D721Med (cell line): ENCODE measurements around the gene RANBP9.

Source experiments
- DNase-seq: peaks from one replicate; pipeline ENCODE4 v3.0.0; 2011; ENCODE audit warnings: low spot score; ENCODE audit not compliant: insufficient read length
- FAIRE-seq: peaks from 2 replicates; lab custom pipeline; 2011; peaks lifted over from hg19 to GRCh38; lab: Jason Lieb, UNC
- TF ChIP-seq, protein P1 (sequence below): IDR thresholded peaks from 2 replicates; pipeline ENCODE4 v1.5.1; 2012; ENCODE audit warnings: mild to moderate bottlenecking, control low read depth; ENCODE audit not compliant: insufficient read depth; ENCODE audit errors: missing control alignments

Gene RANBP9

DNA sequence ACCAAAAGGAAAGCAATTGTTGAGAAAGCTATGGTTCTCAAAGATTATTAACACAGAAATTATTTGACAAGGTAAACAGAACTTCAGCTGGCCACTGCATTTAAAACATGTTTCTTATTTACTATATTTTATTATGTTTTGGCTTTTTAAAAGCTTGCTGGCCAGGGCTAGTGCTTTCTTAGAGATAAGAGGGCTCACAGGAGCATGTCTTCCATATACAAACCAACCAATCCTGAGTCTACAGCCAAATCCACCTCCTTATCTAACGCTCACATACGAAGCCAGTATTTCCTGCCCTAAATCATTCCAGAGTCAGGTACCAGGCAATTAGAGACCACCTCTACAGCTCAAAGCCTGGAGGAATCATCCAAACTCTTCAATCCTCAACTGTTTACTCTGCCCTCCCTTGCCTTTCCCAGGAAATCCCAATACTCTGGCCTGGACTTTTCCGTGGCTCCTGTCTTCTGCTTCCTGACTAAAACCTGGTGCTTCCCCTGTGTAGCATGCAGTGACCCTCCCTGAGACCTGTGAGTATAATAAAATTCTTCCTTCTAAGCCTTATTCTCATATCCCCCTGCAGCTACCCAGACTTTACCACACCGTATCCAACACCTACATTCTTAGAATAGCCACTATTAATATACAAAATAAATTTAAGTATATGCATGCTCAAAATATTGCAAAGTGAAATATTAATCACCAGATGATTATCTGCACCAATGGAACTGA lies 33.2 kb downstream of the RANBP9 start:
- TF ChIP-seq, protein P1, sequence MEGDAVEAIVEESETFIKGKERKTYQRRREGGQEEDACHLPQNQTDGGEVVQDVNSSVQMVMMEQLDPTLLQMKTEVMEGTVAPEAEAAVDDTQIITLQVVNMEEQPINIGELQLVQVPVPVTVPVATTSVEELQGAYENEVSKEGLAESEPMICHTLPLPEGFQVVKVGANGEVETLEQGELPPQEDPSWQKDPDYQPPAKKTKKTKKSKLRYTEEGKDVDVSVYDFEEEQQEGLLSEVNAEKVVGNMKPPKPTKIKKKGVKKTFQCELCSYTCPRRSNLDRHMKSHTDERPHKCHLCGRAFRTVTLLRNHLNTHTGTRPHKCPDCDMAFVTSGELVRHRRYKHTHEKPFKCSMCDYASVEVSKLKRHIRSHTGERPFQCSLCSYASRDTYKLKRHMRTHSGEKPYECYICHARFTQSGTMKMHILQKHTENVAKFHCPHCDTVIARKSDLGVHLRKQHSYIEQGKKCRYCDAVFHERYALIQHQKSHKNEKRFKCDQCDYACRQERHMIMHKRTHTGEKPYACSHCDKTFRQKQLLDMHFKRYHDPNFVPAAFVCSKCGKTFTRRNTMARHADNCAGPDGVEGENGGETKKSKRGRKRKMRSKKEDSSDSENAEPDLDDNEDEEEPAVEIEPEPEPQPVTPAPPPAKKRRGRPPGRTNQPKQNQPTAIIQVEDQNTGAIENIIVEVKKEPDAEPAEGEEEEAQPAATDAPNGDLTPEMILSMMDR = no peak

DNA sequence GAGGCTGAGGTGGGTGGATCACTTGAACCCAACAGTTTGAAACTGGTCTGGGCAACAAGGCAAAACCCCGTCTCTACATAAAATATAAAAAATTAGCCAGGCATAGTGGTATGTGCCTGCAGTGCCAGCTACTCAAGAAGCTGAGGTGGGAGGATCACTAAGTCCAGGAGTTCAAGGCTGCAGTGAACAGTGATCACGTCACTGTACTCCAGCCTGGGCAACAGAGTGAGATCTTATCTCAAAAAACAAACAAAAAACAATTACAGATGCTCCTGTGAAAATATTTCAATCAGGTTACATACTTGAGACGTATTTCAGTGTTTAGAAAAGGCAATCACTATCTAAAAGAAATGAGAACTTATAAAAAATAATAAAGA lies 33.8 kb downstream of the RANBP9 start:
- FAIRE-seq (no peak), DNase-seq (no peak)
- TF ChIP-seq, protein P1 = no peak

More for the DNA sequence above, 33.2 kb downstream of the RANBP9 start:
- FAIRE-seq (no peak), DNase-seq (no peak)

DNA sequence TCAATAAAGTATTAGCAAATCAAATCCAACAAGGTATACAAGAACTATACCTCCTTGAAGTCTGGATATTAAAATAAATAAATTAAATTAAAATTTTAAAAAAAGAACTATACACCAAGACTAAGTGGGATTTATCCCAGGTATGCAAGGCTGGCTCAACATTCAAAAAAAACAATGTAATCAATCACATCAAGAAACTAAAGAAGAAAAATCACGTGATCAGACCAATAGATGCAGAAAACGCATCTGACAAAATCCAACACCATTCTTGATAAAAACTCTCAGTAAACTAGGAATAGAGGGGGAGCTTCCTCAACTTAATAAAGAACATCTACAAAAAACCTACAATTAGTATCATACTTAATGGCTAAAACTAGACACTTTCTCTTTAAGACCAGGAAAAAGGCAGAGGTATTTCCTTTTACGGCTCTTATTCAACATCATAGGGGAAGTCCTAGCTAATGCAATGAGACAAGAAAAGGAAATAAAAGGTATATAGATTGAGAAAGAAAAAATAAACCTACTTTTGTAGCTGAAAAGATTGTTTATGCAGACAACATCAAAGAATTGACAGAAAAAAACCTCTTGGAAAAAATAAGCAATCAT lies 35.0 kb downstream of the RANBP9 start:
- FAIRE-seq (no peak), DNase-seq (no peak)
- TF ChIP-seq, protein P1 = no peak

DNA sequence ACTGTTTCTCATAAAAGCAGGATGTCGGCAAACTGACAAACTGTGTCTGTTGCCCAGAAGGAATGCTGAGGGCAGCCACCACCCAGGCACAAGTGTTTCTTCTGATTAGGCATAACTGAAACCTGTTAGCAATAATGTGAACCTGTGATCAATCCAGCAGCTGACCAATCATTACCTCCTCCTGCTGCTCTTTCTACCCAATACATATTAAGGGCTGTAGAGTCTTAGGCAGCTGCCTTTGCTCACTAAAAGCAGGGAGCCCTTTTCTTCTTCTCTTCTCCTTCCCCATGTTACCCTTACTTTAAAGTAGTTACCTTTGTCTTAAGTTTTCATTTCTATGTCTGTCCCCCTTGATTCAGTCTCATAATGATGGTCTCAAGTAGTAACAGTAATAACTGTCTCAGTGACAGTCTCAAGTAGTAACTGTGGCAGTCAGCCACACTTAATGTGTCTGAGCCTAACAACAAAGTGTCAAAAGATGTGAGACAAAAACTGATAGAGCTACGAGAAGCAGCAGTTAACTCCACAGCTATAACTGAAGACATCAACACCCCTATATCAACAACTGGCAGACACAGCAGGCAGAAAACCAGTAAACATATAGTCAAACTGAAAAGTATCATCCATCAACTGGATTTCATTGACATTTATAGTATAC lies 37.0 kb downstream of the RANBP9 start:
- no peak for FAIRE-seq

DNA sequence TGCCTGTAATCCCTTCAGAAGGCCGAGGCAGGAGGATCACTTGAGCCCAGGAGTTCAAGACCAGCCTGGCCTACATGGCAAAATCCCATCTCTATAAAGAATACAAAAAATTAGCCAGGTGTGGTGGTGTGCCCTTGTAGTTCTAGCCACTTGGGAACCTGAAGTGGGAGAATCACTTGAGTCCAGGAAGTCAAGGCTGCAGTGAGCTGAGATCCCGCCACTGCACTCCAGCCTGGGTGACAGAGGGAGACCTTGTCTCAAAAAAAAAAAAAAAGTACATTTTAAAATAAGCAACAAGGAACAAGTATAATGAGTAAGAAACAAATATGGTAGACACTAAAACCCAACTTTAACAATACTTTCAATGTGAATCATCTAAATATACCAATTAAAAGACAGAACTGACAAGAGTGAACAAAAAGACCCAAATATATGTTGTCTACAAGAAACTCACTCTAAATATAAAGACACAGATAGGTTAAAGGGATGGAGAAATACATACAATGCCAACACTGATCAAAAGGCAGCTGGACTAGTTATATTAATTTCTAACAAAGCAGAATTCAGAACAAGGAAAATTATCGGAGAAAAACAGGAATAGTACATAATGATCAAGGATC lies 37.7 kb downstream of the RANBP9 start:
- DNase-seq = no peak
- TF ChIP-seq, protein P1 = no peak
- no peak for FAIRE-seq

More for the DNA sequence above, 37.0 kb downstream of the RANBP9 start:
- TF ChIP-seq, protein P1 = no peak
- no peak for DNase-seq

DNA sequence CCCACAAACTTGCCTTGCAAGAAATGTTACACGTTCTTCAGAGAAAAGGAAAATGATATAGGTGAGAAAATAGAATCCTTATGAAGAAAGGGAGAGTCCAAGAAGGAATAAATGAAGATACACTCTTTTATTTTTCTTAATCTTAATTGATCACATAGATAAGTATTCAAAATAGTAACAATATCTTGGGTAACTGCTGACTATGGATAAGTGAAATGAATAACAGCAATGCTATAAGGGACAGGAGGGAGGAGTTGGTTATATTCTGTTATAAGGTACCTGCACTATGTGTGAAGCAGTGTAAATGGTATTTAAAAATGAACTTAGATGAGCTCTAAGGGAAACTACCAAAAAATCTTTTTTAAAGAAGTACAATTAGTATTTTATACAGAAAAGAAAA lies 38.3 kb downstream of the RANBP9 start:
- peak; percentile 29 for FAIRE-seq
- TF ChIP-seq, protein P1 = no peak
- DNase-seq = no peak
